ENCODE data around the gene TOMM5.
"Not testable (repeated sequence)": the region's sequence is repeated elsewhere in the genome, so short reads cannot be mapped to it uniquely, and the experiment has no call there.

TOMM5 gene

DNA sequence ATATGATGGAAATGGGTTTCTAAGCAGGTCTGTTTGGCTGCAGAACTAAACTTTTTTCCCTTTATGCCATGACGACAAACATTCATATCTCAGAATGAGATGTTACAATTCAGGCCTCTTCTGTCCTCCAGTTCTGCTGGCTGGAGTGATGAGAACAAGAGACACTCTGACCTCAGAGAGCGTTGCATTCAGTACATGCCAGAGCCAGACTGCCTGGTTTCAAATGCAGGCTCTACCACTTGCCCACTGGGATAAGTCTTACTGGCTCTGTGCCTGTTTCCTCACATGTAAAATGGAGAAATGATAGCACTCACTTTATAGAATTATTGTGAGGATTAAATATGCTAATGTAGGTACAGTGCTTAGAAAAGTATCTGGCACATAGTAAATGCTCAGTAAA is 24.8 kb upstream of the TOMM5 start:
- DNase-seq (ENCODE audit: insufficient read length, low spot score) (no peak), FAIRE-seq (no peak)

DNA sequence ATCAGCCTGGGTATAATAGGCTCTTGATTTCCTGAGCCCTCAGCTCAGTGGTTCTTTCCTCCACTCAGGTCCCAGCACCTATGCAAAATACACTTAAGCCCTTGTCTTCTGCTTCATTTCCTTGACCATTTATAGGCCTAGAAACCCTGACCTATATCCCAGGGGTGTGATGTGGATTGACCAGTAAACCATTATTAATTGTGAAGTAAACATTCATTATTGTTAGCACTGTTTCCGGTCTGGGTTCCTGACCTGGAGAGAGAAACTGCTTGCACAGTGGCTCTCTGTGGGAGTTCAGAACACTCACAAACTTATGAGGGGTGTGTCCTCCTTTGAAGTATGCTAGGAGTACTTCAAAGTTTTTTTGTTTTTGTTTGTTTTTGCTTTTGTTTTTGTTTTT is 19.6 kb upstream of the TOMM5 start:
- no peak for FAIRE-seq
- DNase-seq (ENCODE audit: insufficient read length, low spot score): no peak

DNA sequence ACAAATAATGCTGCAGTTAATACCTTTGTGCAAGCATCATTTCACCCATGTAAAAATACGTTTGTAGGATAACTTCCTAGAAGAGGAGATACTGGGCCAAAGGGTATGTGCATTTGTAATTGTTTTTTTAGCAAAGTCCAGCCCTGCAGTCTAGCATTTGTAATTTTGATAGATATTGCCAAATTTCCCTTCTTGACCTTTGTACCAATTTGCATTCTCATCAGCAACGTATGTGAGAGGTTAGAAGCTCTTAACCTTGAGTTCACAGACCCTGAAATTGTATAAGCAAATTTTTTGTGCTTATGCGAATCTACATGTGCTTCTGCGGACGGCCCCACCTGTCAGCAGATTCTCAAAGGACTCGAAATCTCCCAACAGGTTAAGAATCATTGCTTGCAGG is 18.6 kb upstream of the TOMM5 start:
- DNase-seq (ENCODE audit: insufficient read length, low spot score) (no peak), FAIRE-seq (no peak)

DNA sequence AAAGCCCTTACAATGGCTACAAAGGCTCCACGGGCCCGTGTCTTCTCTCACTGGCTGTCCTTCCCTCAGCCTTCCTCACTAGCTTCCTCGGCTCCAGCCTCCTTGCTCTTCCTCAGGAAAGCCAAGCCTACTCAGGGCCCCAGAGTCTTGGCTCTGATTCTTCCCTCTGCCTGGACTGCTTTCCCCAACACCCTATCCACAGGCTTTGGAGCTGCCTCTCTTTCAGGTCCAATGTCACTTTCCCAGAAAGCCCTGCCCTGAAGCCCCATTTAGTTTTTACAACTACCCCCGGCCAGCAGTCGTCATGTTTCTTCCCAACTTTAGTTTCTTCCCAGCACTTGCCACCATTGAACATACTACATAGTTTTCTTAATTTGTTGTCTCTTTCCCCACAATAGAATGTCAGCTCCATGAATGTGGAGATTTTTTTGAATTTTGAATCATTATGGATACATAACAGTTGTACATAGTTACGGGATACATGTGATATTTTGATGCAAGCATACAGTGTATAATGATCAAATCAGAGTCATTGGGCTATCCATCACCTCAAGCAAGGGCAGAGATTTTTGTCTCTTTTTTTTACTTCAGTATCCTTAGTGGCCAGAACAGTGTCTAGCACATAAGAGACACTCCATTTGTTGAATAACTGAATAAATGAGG is 17.5 kb upstream of the TOMM5 start:
- FAIRE-seq: no peak
- DNase-seq (ENCODE audit: insufficient read length, low spot score): no peak

DNA sequence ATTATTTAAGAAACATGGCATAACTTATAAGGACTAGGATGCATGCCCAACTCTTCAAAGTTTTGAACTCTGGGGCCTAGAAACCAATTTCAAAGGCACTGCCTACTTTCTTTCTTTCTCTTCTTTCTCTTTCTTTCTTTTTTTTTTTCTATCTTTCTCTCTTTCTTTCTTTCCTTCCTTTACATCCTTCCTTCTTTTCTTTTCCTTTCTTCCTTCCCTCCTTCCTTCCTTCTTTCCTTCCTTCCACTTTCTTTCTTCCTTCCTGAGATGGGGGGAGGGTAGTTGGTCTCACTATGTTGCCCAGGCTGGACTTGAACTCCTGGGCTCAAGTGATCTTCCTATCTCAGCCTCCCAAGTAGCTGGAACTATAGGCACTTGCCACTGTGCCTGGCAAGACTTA is 15.9 kb upstream of the TOMM5 start:
- FAIRE-seq: no peak
- DNase-seq (ENCODE audit: insufficient read length, low spot score): no peak

DNA sequence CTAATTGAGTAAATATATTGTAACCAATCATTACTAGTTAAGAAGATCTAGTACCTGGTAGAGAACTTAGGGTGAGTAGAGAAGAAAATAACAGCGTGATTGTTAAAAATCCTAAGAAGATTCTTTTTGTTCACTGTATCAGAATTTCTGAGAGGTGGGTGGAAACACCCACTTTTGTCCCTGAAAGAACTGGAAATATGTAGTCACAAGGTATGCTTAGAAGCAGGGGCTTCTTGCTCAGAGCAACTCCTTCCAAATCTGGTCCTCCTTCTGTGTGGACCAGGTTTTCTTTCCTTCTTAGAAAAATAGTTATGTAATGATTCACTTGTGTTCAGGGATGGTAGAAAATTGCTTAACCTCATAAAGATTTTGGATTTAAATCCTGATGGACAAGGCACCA is 11.9 kb upstream of the TOMM5 start:
- no peak for FAIRE-seq

DNA sequence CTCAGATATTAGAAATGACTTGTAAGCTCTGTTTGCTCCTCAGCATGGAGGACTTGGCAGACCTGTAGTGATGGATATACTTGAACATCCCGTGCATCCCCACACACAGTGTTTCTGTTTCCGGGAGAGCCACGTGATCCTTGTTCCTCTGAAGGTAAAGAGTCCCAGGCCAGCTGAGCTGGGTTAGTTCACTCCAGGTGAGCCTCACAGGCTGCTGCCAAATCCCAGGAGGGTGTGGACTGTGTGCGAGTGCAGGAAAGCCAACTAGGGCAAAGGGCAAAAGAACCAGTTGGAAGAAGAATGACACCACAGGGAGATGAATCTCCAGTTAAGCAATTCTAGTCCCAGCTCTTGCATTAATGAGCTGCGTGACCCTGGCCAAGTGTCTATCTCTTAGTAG is 10.4 kb upstream of the TOMM5 start:
- FAIRE-seq (no peak), DNase-seq (ENCODE audit: insufficient read length, low spot score) (no peak)

More for the DNA sequence above, 11.9 kb upstream of the TOMM5 start:
- DNase-seq (ENCODE audit: insufficient read length, low spot score): no peak

DNA sequence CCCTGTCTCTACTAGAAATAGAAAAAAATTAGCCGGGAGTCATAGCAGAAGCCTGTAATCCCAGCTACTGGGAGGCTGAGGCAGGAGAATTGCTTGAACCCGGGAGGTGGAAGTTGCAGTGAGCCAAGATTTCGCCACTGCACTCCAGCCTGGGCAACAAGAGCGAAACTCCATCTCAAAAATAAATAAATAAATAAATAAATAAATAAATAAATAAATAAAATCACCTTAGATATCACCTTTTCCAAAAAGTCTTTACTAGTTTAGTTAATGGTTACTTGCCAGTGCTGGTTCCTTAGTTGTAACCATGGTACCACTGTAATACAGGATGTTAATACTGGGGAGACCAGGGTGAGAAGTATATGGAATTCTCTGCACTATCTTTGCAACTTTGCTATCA is 9.7 kb upstream of the TOMM5 start:
- DNase-seq (ENCODE audit: insufficient read length, low spot score); FAIRE-seq: not testable (repeated sequence)

DNA sequence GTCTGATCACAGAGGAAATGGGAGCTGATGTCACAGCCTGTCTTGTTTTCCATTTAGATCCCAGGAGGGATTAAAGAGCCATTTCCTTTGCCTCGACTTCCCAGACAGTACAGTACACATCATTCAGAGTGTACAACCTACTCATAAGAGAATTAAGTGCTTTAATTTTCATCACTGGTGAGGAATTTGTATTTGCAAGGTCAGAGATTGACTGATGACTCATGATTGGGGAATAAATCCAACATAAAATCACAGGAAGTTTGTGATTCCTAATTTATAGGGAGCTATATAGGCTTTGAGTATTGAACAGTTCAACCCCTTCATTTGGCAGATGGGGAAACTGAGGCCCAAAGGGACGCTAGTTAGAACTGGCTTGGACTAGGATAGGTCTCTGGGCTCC is 4.1 kb upstream of the TOMM5 start:
- FAIRE-seq: no peak

DNA sequence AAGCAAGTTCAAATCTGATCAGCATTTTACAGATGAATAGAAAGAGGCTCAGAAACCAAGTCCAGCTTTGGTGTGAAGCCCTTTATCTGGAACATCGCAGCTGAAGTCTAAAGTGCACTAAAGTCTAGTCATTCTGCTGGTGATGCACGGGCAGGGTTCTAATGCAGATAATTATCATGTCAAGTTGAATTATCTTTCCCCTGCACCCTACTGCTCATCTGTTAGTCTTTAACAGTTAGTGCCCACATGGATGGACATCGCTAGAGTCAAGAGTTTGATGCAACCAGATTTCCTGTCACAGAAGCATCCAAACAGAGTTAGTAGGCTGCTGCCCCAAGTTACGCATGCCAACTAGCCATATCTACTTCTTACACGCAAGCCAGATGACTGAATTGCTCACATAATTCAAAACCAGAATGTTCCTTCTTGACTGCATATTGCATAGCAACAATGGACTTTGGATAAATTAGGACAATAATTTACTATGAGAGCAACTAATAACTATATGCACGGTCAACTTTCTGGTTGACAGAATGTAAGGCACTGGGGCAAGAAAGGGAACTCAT is 1.6 kb upstream of the TOMM5 start:
- no peak for FAIRE-seq
- DNase-seq (ENCODE audit: insufficient read length, low spot score): no peak

More for the DNA sequence above, 4.1 kb upstream of the TOMM5 start:
- DNase-seq (ENCODE audit: insufficient read length, low spot score): no peak

DNA sequence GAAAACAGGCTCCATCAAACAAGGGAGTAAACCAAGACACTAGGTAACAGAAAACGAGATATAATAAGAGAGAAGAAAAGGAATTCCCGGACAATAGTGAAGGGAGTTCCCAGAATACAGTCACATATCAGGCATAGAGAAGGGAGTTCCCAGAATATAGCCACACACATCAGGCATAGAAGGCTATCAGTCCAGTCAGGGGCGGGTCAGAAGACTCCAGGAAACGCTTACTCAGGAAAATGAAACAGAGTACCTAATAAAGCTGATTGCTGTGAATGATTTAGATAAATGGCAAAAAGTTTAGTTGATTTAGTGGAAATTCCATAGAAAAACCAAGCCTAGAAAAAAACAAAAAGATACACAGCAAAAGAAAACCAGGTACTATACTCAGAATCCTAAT is 4.9 kb downstream of the TOMM5 start:
- no peak for DNase-seq (ENCODE audit: insufficient read length, low spot score)
- FAIRE-seq: no peak

DNA sequence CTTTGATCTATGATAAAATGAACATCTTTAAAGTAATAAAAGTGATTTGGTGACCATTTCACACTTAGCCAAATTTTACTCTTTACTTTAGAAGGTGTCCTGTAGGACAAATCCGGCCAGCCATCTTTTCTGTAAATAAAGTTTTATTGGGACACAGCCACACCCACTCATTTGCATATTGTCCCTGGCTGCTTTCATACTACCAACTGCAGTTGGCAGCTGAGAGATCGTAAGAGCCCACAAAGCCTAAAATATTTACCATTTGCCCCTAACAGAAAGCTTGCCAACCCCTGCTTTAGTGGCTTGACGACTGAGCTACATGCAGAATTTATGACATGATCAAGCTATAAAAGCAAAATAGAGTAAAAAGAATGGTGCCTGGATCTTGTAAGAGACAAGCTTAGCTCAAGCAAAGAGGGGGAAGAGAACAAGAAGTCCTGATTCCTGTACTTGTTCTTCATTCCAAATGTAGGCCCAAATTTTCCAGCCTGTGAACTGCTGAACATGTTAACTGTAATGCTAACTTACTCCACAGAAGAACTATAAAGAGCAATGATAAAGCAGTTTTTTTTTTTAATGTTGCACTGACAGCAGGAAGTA is 8.8 kb downstream of the TOMM5 start:
- FAIRE-seq: no peak

DNA sequence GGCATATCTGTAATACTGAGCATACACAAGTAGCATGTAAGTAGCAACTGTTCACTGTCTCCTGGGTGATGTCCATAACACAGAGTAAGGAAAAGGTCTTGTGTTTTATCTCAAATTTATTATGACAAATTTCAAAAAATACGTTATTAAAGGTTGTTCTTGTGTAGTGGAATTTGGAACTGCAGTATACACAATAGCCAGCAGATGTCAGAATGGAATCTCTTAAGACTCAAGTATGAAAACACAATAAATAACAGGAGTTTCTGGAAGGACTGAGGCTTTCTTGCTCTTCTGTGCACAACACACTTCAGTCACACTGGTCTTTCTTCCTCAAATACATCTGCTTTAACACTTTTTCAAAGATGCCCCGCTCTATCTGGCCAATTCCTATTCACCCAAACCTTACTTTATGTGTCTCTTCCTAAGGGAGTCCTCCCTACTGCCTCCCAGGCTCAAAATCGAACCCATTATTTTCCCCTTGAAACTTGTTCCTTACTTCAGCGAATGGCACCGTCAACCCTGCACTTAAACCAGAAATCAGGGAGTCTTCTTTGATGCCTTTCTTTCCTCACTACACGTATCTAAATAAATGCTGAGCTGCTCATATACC is 9.7 kb downstream of the TOMM5 start:
- no peak for FAIRE-seq
- DNase-seq (ENCODE audit: insufficient read length, low spot score): no peak

More for the DNA sequence above, 8.8 kb downstream of the TOMM5 start:
- DNase-seq (ENCODE audit: insufficient read length, low spot score): no peak

DNA sequence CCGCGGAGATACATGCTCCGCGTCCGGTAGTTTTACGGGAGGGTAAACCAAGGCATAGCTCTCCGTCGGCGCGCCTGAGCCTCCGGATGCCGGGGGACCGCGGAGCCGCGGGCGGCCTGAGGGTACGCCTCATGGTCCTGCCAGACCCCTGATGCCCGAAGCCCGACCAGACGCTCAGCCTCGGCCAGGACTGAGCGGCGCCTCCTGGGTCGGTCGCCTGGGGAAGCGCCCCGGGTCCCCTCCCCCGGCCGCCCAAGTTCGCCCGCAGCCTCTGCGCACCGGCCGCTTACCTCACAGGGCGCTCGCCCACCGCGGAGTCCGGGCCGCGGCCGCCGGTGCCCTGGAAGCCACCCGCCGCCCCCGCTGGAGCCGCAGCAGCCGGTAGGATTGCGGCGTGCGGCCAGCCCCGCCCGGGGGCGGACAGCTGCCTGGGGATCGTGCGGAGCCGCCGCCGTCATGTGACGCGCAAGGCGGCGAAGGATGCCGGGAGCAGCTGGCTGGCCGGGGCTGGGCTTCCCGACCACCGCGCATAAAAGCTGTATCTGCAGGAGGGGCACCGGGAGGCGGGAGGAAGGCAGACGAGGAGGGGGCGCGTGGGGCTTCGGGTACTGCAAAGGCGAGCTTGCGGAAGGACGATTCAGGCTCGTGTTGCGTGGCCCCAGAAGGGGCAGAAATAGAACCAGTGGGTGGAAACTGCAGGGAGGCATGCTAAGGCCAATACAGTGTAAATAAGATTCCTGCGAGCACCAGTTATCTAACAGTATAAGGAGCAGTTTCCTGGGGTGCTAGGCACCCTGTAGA is 16.3 kb downstream of the TOMM5 start, which contains the start of gene FBXO10:
Gene FBXO10 (minus strand): TSS at position 460 of the 801 bp plus-strand sequence. CDS start 34,612 bp downstream, outside the sequence.
- DNase-seq (ENCODE audit: insufficient read length, low spot score) (peak; percentile 29), FAIRE-seq (peak; percentile 38)

DNA sequence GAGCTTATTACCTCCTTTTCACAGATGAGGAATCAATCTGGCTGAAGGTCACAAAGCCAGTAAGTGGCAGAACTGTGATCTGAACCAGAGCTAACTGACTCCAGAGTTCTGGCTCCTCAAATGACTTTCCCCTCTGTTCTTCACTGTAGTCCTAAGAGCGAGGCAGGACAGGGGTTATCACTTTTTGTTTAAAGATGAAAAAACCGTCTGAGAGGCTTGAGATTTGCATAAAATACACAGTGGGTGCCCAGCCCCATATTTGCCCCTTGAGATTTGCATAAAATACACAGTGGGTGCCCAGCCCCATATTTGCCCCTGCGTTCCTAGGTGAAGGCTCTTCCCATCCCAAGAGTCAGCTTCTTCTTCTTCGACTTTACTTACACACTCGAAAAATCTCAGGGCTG is 16.9 kb downstream of the TOMM5 start:
- DNase-seq (ENCODE audit: insufficient read length, low spot score) (no peak), FAIRE-seq (no peak)

DNA sequence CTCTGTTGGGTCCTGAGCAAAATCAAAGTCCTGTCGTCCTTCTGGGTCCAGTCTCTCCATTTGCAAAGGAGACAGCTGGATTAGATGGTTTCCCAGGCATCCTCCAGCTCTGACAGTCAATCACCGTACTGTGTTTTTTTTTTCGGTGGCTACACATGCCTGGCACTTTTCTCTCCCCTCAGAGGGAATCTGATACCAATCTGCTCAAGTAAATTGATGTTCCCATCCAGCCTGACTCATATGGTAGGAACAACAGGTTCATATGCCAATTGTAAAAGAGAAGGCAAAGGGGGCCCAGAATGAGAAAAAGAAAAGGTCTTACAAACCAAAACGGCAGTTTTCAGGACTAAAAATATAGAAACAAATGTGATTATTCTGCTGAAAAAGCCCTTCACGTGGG is 17.4 kb downstream of the TOMM5 start:
- no peak for DNase-seq (ENCODE audit: insufficient read length, low spot score)
- no peak for FAIRE-seq

DNA sequence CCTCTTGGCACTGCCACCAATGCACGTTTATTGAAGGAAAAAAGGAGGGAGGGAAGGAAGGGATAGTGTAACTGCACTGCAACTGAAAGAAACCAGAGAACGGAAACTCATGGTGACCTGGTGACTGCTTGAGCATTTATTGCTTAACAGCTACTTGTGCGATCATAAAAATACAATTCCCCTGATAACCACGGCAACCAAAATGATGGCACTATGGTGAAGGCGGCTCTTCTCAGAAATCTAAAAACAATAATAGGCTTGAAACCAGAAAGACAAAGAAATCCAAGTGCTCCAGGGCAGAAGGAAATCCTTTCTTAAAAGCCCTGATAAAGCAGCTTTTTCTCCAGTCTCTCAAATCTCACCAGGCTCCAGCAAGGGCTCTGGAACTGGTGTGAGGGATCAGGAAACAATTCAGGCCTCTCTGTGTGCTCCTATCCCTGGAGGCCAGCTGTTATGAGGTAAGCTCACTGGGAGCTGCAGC is 18.1 kb downstream of the TOMM5 start:
- DNase-seq (ENCODE audit: insufficient read length, low spot score) (no peak), FAIRE-seq (no peak)

DNA sequence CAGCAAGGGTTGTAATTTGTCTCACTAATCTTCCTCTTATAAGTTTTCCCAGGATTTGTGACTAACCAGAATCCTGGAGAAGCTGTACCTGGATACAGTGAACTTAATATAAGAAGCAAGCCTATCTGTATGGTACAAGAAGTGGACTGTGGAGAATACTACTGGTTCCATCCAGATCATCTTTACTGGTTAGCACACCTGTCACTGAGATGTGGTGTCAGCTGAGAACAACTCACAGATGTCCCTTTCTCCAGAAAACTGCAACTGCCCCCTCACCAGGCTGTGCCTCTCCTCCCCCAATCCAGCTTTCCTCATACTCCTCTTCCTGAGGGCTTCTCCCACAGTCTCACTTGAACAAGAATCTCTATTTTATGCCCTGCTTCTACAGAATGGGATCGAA is 21.1 kb downstream of the TOMM5 start:
- no peak for FAIRE-seq

DNA sequence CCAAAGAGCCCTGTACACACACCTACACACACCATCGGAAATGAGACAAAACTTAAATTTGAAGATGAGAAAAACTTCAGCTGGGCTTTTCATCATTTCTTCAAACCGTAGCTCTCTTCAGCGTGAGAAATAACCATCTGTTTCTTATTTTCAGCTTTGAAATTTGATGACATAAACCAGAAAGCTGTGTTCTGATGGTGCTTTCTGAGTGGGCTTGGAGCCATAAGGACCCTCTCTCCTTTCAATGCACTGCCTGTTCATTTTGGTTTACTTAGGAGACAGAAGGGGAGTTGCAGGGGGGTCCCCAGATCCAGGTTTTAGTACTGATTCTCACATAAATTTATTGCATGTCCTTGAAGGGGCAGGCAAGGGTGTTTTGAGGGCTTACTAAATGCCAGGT is 25.7 kb downstream of the TOMM5 start:
- DNase-seq (ENCODE audit: insufficient read length, low spot score): no peak
- FAIRE-seq: no peak

More for the DNA sequence above, 21.1 kb downstream of the TOMM5 start:
- DNase-seq (ENCODE audit: insufficient read length, low spot score): no peak

DNA sequence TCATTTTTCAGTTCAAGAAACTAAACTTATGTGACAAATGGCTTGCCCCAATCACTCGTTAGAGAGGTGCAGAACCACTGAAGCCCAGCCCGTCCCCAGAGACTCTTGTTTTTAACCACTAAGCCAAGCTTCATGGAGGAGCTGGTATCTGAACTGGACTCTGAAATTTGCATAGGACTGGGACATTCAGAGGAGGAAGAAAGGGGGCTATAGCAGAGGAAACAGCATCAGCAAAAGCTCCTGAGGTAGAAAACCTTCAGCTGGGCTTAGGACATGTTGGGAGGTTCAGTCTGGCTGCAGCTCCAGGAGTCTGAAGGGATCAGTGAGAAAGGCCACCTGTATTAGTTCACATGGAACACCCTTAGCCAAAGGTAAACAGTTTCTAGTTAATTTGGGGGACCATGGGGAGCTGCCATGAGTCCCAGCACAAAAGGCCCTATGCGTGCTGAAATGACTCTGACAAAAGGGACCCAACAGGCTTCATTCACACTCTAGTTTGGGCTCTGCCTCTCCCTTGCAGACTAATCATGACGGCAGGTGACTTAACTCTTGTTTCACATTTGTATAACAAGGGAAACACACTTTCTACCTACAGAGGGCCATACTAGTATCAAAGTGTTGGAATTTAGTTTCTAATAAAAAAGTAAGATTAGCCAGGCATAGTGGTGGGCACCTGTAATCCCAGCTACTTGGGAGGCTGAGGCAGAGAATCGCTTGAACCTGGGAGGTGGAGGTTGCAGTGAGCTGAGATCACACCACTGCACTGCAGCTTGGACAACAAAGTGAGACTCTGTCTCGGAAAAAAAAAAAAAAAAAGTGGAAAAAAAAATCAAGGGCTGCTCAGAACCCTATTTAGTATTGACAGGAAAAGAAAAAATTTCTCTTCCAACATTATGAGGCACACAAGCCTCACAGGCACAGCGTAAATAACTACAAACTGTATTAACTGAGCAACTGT is 26.5 kb downstream of the TOMM5 start:
- DNase-seq (ENCODE audit: insufficient read length, low spot score) (no peak), FAIRE-seq (no peak)

Data from HTR-8/SVneo (cell line).